ENCODE results near the gene TRIM28. TPM values are rescaled to one million over a fixed set of nuclear protein-coding genes. Genes with fewer than 3 reads are reported as not detected.

TRIM28 gene
- total and polyA plus RNA-seq, 9 of the 15 experiments (the other 6 are each of a cell fraction or from before 2014, with no cell fraction given), result 12.1 to 797 (median 490) TPM

DNA sequence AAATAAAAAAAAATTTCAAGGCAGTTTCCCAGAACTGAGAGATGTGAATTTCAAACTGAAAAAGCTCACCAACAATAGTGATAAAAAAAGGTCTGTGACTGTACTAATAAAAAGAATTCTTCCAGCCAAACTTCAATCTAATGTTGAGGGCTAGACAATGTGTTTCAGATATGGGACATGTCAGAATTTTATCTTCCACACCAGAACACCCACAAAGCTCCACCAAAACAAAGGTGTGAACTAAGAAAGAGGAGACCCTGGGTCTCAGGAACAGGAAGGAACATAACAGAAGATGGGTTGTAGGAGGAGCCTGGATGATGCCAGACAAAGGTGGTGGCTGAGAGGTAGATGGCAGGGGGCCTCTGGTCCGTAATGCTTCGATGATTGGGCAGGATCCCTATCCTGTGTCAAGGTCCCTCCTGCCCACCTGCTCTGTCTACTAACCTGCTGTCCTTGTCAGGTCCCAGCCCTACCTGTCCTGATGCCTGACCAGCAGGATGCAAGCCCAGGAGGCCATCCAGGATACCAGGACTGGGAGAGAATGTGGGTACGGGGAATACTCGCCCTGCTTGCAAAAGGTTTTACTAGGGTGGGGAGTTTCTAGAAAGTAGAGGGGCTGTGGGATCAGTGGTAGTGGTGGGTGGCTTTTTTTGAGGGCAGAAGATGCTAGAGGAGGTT is 24.7 kb downstream of the TRIM28 start:
- Histone ChIP-seq H3K4me1 (replicated peaks in 1 of 2; ENCODE audit: control insufficient read depth in 2 of 2, insufficient read depth in 2 of 2, low read length in 2 of 2) (peaks cover 14 to 16% of the 10 kb centered on the region in 2 experiments; a peak in 4 of 5 replicates), H2AFZ (ENCODE audit: low read depth, low read length) (no peak overlapping the region), H3K9ac (ENCODE audit: insufficient read depth in 1 of 2, low read depth in 2 of 2, low read length in 2 of 2) (peak overlapping the region in 1 of 2 experiments; percentile 32; a peak in 1 of 4 replicates), H3K27me3 (ENCODE audit: control insufficient read depth in 2 of 2, insufficient read depth in 2 of 2, low read length in 2 of 2) (no peaks in the 10 kb centered on the region), H4K20me1 (replicated peaks; ENCODE audit: control insufficient read depth, insufficient read depth, low read length) (no peaks in the 10 kb centered on the region), H3K4me3 (no peak overlapping the region), H3K27ac (ENCODE audit: extremely low read depth, low read depth, low read length) (no peak overlapping the region; the same call in 2 of the 3 replicates), H3K4me2 (ENCODE audit: insufficient read depth, low read length) (no peak overlapping the region; the same call in 1 of the 2 replicates), H3K9me1 (ENCODE audit: control insufficient read depth, insufficient read depth, low read length) (no peaks in the 10 kb centered on the region), H3K36me3 (ENCODE audit: control insufficient read depth, insufficient read depth, low read length) (peaks cover 42% of the 10 kb centered on the region; the same call in 2 of the 3 replicates), H3K9me3 (replicated peaks; ENCODE audit: control insufficient read depth, insufficient read depth, low read depth, low read length) (no peaks in the 10 kb centered on the region), H3K79me2 (ENCODE audit: control insufficient read depth, insufficient read depth, low read length) (peaks cover 8% of the 10 kb centered on the region; the same call in 2 of the 3 replicates)
- FAIRE-seq, result no peak
- ChIA-PET POLR2A (interaction anchor here (0.6 to 2.8 kb wide), 2 partner anchors 9 to 1179 kb away, joined by 3 to 14 read pairs; partner anchors contain the start of gene ZNF548), CTCF (ENCODE audit: low intra/inter-chr PET ratio) (no interaction called here)
- ATAC-seq, result no peak
- no TSS peak for BruUV-seq (replicated peaks)
- intact Hi-C loops (cut with micrococcal nuclease), result no loop called here
- WGBS (ENCODE audit: insufficient coverage, low coverage, missing lambda C conversion rate), result 63% methylated on average over 4 of the region's 4 CpGs
- peak in 1 of 4 experiments; percentile 31 for DNase-seq (ENCODE audit: extremely low read depth in 1 of 4, low spot score in 3 of 4)
- in situ Hi-C loops (cut with MboI), result no loop called here
- TF ChIP-seq MAFF (IDR thresholded peaks at IDR 0.05; ENCODE audit: low read length) (no peak), HDGF (IDR thresholded peaks at IDR 0.05) (no peak), ZNF561 (CRISPR knock-in tag; conservative IDR thresholded peaks at IDR 0.05) (no peak), TAF15 (IDR thresholded peaks at IDR 0.05; ENCODE audit: low read depth, low read length) (no peak), ZNF589 (CRISPR knock-in tag; IDR thresholded peaks at IDR 0.05; ENCODE audit: low read depth) (no peak), ARHGAP35 (IDR thresholded peaks at IDR 0.05; ENCODE audit: partially characterized antibody) (no peak), TCF7 (IDR thresholded peaks at IDR 0.05; ENCODE audit: borderline replicate concordance) (no peak), SMAD1 (IDR thresholded peaks at IDR 0.05; ENCODE audit: low read depth, low read length, partially characterized antibody) (no peak), ZKSCAN3 (CRISPR knock-in tag; IDR thresholded peaks at IDR 0.05) (no peak), HMG20B (CRISPR knock-in tag; IDR thresholded peaks at IDR 0.05) (no peak), NFE2L1 (tag; IDR thresholded peaks at IDR 0.05; ENCODE audit: borderline replicate concordance, low read depth) (no peak), HNRNPL (IDR thresholded peaks at IDR 0.05; ENCODE audit: low read depth, low read length) (no peak), MECOM (CRISPR knock-in tag; IDR thresholded peaks at IDR 0.05) (no peak), POLR2G (IDR thresholded peaks at IDR 0.05; ENCODE audit: low read depth, low read length) (0 out of 2 replicates have a peak, but pooled peaks have one; percentile 2)
- TF ChIP-seq, protein P1, sequence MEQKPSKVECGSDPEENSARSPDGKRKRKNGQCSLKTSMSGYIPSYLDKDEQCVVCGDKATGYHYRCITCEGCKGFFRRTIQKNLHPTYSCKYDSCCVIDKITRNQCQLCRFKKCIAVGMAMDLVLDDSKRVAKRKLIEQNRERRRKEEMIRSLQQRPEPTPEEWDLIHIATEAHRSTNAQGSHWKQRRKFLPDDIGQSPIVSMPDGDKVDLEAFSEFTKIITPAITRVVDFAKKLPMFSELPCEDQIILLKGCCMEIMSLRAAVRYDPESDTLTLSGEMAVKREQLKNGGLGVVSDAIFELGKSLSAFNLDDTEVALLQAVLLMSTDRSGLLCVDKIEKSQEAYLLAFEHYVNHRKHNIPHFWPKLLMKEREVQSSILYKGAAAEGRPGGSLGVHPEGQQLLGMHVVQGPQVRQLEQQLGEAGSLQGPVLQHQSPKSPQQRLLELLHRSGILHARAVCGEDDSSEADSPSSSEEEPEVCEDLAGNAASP (IDR thresholded peaks at IDR 0.05), result no peak
- TF ChIP-seq, protein P2, sequence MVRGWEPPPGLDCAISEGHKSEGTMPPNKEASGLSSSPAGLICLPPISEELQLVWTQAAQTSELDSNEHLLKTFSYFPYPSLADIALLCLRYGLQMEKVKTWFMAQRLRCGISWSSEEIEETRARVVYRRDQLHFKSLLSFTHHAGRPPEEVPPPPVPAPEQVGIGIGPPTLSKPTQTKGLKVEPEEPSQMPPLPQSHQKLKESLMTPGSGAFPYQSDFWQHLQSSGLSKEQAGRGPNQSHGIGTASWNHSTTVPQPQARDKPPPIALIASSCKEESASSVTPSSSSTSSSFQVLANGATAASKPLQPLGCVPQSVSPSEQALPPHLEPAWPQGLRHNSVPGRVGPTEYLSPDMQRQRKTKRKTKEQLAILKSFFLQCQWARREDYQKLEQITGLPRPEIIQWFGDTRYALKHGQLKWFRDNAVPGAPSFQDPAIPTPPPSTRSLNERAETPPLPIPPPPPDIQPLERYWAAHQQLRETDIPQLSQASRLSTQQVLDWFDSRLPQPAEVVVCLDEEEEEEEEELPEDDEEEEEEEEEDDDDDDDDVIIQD (CRISPR knock-in tag; IDR thresholded peaks at IDR 0.05), result no peak
- TF ChIP-seq, protein P3, sequence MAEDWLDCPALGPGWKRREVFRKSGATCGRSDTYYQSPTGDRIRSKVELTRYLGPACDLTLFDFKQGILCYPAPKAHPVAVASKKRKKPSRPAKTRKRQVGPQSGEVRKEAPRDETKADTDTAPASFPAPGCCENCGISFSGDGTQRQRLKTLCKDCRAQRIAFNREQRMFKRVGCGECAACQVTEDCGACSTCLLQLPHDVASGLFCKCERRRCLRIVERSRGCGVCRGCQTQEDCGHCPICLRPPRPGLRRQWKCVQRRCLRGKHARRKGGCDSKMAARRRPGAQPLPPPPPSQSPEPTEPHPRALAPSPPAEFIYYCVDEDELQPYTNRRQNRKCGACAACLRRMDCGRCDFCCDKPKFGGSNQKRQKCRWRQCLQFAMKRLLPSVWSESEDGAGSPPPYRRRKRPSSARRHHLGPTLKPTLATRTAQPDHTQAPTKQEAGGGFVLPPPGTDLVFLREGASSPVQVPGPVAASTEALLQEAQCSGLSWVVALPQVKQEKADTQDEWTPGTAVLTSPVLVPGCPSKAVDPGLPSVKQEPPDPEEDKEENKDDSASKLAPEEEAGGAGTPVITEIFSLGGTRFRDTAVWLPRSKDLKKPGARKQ (CRISPR knock-in tag; IDR thresholded peaks at IDR 0.05), result no peak
- TF ChIP-seq, protein P4, sequence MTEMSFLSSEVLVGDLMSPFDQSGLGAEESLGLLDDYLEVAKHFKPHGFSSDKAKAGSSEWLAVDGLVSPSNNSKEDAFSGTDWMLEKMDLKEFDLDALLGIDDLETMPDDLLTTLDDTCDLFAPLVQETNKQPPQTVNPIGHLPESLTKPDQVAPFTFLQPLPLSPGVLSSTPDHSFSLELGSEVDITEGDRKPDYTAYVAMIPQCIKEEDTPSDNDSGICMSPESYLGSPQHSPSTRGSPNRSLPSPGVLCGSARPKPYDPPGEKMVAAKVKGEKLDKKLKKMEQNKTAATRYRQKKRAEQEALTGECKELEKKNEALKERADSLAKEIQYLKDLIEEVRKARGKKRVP (CRISPR knock-in tag; IDR thresholded peaks at IDR 0.05), result no peak

Data from K562 (cell line).